Liver (tissue), 3 donors: Measurements from ENCODE around the gene ATCAY.

Source experiments
- ATF3 ChIP-seq: IDR thresholded peaks from 2 replicates; pipeline ENCODE4 v1.6.1; 2016; ENCODE audit warnings: antibody characterized with exemption
- EGR1 ChIP-seq, 2 donors: IDR thresholded peaks; 2 replicates each; pipeline ENCODE4 v1.6.1; 2016 to 2018; ENCODE audit warnings: antibody characterized with exemption in 2 of 2, low read depth in 2 of 2
- HNF4G ChIP-seq: IDR thresholded peaks from 2 replicates; pipeline ENCODE4 v1.6.1; 2016; ENCODE audit warnings: antibody characterized with exemption
- JUND ChIP-seq, 2 donors: IDR thresholded peaks; 2 replicates each; pipeline ENCODE4 v1.6.1; 2016; ENCODE audit warnings: antibody characterized with exemption in 2 of 2
- RAD21 ChIP-seq, 2 donors: IDR thresholded peaks; 2 replicates each; pipeline ENCODE4 v1.6.1; 2016; ENCODE audit warnings: antibody characterized with exemption in 2 of 2, mild to moderate bottlenecking in 2 of 2
- REST ChIP-seq: IDR thresholded peaks from 2 replicates; pipeline ENCODE4 v1.6.1; 2016; ENCODE audit warnings: antibody characterized with exemption, mild to moderate bottlenecking
- SP1 ChIP-seq: IDR thresholded peaks from 2 replicates; pipeline ENCODE4 v1.6.1; 2018; ENCODE audit warnings: antibody characterized with exemption, mild to moderate bottlenecking
- YY1 ChIP-seq: IDR thresholded peaks from 2 replicates; pipeline ENCODE4 v1.6.1; 2016; ENCODE audit warnings: antibody characterized with exemption, mild to moderate bottlenecking
- TF ChIP-seq, protein P1 (sequence below): fragments of 150-350 bp; IDR thresholded peaks from 2 replicates; pipeline ENCODE4 v1.5.1; 2017; ENCODE audit warnings: improper control_type of control experiment, low read depth, low read length; ENCODE audit not compliant: missing input control
- TF ChIP-seq, protein P2 (sequence below): IDR thresholded peaks from 2 replicates; pipeline ENCODE4 v1.6.1; 2016; ENCODE audit warnings: antibody characterized with exemption
- donor health status: healthy.
- donor health status: healthy.

- no peak for TF ChIP-seq RAD21 (IDR thresholded peaks at IDR 0.05)
- TF ChIP-seq, protein P1, sequence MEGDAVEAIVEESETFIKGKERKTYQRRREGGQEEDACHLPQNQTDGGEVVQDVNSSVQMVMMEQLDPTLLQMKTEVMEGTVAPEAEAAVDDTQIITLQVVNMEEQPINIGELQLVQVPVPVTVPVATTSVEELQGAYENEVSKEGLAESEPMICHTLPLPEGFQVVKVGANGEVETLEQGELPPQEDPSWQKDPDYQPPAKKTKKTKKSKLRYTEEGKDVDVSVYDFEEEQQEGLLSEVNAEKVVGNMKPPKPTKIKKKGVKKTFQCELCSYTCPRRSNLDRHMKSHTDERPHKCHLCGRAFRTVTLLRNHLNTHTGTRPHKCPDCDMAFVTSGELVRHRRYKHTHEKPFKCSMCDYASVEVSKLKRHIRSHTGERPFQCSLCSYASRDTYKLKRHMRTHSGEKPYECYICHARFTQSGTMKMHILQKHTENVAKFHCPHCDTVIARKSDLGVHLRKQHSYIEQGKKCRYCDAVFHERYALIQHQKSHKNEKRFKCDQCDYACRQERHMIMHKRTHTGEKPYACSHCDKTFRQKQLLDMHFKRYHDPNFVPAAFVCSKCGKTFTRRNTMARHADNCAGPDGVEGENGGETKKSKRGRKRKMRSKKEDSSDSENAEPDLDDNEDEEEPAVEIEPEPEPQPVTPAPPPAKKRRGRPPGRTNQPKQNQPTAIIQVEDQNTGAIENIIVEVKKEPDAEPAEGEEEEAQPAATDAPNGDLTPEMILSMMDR, result no peak
- TF ChIP-seq JUND (IDR thresholded peaks at IDR 0.05), result no peak
- TF ChIP-seq EGR1 (IDR thresholded peaks at IDR 0.05; ENCODE audit: low read depth in 2 of 2), result no peak
- TF ChIP-seq, protein P2, sequence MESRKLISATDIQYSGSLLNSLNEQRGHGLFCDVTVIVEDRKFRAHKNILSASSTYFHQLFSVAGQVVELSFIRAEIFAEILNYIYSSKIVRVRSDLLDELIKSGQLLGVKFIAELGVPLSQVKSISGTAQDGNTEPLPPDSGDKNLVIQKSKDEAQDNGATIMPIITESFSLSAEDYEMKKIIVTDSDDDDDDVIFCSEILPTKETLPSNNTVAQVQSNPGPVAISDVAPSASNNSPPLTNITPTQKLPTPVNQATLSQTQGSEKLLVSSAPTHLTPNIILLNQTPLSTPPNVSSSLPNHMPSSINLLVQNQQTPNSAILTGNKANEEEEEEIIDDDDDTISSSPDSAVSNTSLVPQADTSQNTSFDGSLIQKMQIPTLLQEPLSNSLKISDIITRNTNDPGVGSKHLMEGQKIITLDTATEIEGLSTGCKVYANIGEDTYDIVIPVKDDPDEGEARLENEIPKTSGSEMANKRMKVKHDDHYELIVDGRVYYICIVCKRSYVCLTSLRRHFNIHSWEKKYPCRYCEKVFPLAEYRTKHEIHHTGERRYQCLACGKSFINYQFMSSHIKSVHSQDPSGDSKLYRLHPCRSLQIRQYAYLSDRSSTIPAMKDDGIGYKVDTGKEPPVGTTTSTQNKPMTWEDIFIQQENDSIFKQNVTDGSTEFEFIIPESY, result no peak
- no peak for TF ChIP-seq YY1
- TF ChIP-seq ATF3, result no peak
- no peak for TF ChIP-seq SP1
- TF ChIP-seq REST, result no peak
- no peak for TF ChIP-seq HNF4G
Measured at GRCh38 chr19:3882041-3882384, 1.5 kb downstream of the ATCAY start.
